Tibial artery (tissue), 4 donors: Measurements from ENCODE around the gene IGSF3.

Experiments used
- DNase-seq, 2 donors: peaks; one replicate each; pipeline ENCODE4 v3.0.0-alpha.2; 2019
- H3K27ac ChIP-seq, 2 donors: fragments of 200-600 bp; sonication (generic) in 1 of 2; 1 replicate in 1 of 2; 2 replicates in 1 of 2; pipeline ENCODE4 v1.5.1; 2018 to 2019; ENCODE audit warnings: mild to moderate bottlenecking in 1 of 2
- H3K27me3 ChIP-seq, 2 donors: fragments of 200-600 bp; sonication (generic) in 1 of 2; one replicate each; pipeline versions ENCODE4 v1.5.1 to v1.6.0; 2016 to 2019
- H3K36me3 ChIP-seq, 3 donors: fragments of 200-600 bp; sonication (generic) in 2 of 3; one replicate each; pipeline ENCODE4 v1.5.1; 2016 to 2019; ENCODE audit warnings: mild to moderate bottlenecking in 2 of 3
- H3K4me1 ChIP-seq, 4 donors: fragments of 200-600 bp; sonication (generic) in 2 of 4; 1 replicate in 3 of 4; 2 replicates in 1 of 4; pipeline ENCODE4 v1.5.1; 2016 to 2019
- H3K4me3 ChIP-seq, 2 donors: fragments of 200-600 bp; sonication (generic) in 1 of 2; 1 replicate in 1 of 2; 2 replicates in 1 of 2; pipeline ENCODE4 v1.5.1; 2018 to 2019; ENCODE audit warnings: mild to moderate bottlenecking in 2 of 2
- H3K9me3 ChIP-seq, 3 donors: fragments of 200-600 bp; sonication (generic) in 1 of 3; one replicate each; pipeline ENCODE4 v1.5.1; 2016 to 2019
- intact Hi-C: fragments of 100-400 bp; cut with DNase I; formaldehyde crosslinking; loops from one replicate; pipeline ENCODE4 v1.15.0; 2023; ENCODE audit warnings: low total_unique reads
- TF ChIP-seq, protein P1 (sequence below), 2 experiments: fragments of 200-600 bp in 1 of 2; fragments of 450-650 bp in 1 of 2; IDR thresholded peaks; one replicate each; pipeline ENCODE4 v1.5.1; 2017 to 2019; ENCODE audit warnings: antibody characterized with exemption in 2 of 2, mild to moderate bottlenecking in 1 of 2, moderate library complexity in 1 of 2

The IGSF3 gene

DNA sequence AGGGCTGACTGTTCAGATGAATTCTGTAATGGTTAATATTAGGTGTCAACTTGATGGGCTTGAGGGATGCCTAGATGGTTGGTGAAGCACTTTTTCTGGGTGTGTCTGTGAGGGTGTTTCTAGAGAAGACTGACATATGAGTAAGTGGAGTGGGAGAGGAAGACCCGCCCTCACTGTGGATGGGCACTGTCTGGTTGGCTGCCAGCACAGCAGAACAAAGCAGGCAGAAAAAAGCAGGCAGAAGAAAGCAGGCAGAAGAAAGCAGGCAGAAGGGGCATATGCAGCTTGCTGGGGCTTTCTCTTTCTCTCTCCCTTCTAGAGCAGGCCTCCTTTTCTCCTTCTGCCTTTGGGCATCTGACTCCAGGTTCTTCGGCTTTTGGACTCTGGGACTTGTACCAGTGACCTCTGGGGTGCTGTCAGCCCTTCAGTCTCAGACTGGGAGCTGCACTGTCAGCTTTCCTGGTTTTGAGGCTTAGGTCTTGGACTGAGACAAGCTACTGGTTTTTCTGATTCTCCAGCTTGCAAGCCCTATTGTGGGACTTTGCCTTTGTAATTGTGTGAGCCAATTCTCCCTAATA is 43.8 kb upstream of the IGSF3 start:
- H3K27me3 ChIP-seq = no peaks in the 10 kb centered on the region
- TF ChIP-seq, protein P1, sequence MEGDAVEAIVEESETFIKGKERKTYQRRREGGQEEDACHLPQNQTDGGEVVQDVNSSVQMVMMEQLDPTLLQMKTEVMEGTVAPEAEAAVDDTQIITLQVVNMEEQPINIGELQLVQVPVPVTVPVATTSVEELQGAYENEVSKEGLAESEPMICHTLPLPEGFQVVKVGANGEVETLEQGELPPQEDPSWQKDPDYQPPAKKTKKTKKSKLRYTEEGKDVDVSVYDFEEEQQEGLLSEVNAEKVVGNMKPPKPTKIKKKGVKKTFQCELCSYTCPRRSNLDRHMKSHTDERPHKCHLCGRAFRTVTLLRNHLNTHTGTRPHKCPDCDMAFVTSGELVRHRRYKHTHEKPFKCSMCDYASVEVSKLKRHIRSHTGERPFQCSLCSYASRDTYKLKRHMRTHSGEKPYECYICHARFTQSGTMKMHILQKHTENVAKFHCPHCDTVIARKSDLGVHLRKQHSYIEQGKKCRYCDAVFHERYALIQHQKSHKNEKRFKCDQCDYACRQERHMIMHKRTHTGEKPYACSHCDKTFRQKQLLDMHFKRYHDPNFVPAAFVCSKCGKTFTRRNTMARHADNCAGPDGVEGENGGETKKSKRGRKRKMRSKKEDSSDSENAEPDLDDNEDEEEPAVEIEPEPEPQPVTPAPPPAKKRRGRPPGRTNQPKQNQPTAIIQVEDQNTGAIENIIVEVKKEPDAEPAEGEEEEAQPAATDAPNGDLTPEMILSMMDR (IDR thresholded peaks at IDR 0.05) = no peak
- H3K36me3 ChIP-seq = no peaks in the 10 kb centered on the region
- no peak overlapping the region for H3K4me3 ChIP-seq
- intact Hi-C loops = no loop called here
- no peak for DNase-seq
- peaks cover 0 to 7% (median 3%) of the 10 kb centered on the region in 4 donors for H3K4me1 ChIP-seq
- no peak overlapping the region for H3K27ac ChIP-seq
- no peaks in the 10 kb centered on the region for H3K9me3 ChIP-seq

DNA sequence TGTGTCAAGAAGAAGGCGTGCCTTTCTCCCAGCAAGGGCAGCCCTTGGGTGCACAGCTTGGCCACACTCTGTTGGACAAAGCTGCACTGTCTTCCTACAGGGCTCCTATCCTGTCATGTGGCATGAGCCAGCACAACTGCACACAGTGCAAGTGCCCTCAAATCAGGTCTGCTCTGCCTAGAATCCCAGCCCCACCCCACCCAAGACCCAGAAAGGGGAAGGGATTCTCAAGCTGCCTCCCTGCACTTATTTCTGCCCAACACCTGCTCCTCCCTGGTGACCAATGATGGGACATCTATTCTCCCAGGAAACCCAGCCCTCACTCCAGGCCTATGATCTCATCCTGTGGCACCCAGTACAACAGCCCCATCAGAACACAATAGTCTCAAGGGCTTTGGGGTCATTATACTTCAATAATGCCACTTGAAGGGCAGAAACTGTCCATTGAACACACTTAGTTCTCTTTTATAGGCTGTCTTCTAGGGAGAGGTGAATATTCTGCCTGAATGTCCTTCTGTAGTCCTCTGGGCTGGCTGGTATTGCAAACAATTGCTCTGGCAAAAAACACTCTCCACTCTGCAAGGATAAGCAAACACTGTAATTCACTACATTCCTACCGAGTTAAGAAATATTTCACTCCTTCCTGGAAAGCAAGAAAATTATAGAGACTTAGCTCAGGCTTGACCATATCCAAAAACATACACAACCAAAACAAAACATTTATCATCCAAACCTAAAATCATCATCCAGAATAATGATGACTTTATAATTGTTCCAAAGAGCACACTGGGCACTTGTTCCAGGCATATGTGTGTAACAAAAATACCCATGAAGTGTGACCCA is 43.1 kb upstream of the IGSF3 start:
- no peaks in the 10 kb centered on the region for H3K36me3 ChIP-seq
- intact Hi-C loops = no loop called here

DNA sequence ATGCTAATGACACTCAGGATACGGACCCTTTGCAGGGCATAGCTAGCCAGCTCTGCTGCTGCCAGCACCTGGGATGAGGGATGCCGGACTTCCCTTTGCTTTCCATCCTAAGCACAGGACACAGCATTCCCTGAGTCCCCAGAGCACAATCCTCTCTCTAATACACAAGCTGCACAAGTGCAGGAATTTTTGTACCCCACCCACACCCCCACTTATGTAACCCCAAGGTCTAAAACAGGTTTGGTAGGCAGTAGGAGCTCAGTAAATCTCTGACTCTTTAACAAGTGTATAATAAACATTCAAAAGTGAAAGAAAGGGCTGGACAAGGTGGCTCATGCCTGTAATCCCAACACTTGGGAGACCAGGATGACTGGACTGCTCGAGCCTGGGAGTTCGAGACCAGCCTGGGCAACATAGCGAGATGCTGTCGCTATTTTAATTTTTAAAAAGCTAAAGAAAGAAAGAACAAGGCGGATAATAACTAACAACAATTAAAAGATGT is 42.2 kb upstream of the IGSF3 start:
- intact Hi-C loops = no loop called here
- no peaks in the 10 kb centered on the region for H3K36me3 ChIP-seq
- H3K27ac ChIP-seq = no peak overlapping the region
- no peak for DNase-seq
- peaks cover 0 to 7% (median 3%) of the 10 kb centered on the region in 4 donors for H3K4me1 ChIP-seq
- H3K9me3 ChIP-seq = no peaks in the 10 kb centered on the region
- no peak overlapping the region for H3K4me3 ChIP-seq
- TF ChIP-seq, protein P1 (IDR thresholded peaks at IDR 0.05) = no peak
- H3K27me3 ChIP-seq = no peaks in the 10 kb centered on the region

More for the DNA sequence above, 43.1 kb upstream of the IGSF3 start:
- Histone ChIP-seq H3K9me3 (no peaks in the 10 kb centered on the region), H3K4me3 (no peak overlapping the region), H3K27me3 (no peaks in the 10 kb centered on the region), H3K27ac (no peak overlapping the region), H3K4me1 (peaks cover 0 to 7% (median 3%) of the 10 kb centered on the region in 4 donors)
- TF ChIP-seq, protein P1 (IDR thresholded peaks at IDR 0.05) = no peak
- no peak for DNase-seq

DNA sequence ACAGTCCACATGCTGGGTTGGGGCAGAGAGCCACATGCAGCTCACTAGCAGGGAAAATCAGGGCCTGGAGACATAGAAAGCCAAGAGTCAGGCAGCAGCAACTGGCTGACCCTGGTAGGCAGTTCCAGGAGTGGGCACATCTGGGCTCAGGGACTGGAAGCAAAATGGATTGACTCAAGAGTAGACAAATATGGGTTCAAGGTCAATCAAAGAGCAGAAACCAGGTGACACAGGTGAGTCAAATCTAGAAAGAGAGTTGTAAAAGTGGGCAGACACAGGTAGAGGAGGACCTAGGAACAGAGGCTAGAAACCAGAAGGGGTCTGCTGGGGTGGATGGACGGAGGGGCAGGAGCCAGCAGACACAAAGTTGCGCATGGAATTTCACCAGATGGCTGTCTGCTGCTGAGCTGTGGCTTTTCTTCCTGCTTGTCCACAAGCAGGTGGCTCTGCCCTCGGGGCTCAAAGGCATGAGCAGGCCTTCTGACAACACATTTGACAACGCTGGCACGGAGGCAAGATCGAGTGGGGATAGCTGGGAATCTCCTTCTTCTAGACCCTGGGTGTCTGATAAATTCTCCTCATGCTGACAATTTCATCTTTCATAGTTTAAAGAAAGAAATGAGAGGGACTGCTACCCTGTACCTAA is 40.8 kb upstream of the IGSF3 start:
- Histone ChIP-seq H3K27ac (no peak overlapping the region), H3K4me3 (no peak overlapping the region), H3K9me3 (no peaks in the 10 kb centered on the region), H3K27me3 (no peaks in the 10 kb centered on the region), H3K4me1 (peaks cover 0 to 7% (median 3%) of the 10 kb centered on the region in 4 donors), H3K36me3 (no peaks in the 10 kb centered on the region)
- intact Hi-C loops = no loop called here
- TF ChIP-seq, protein P1 (IDR thresholded peaks at IDR 0.05) = no peak
- no peak for DNase-seq

DNA sequence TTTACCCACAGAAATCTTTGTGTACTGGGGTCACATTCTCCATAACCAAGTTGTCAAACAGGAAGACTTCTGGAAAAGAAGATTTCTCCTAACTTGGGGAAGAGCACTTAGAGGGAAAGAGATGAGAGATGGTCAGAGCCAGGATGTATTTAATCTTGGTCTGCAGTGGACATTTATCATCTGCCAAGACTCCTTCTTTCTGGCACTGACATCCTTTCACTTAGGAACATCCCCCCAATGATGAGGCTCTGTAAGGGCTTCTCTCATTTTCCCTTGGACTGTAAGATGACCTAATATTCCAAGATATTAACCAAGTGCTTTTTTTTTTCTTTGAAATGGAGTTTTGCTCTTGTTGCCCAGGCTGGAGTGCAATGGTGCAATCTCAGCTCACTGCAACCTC is 39.3 kb upstream of the IGSF3 start:
- intact Hi-C loops = no loop called here
- DNase-seq = no peak
- no peaks in the 10 kb centered on the region for H3K27me3 ChIP-seq
- H3K4me1 ChIP-seq = peaks cover 0 to 7% (median 3%) of the 10 kb centered on the region in 4 donors
- no peak overlapping the region for H3K27ac ChIP-seq
- H3K9me3 ChIP-seq = no peaks in the 10 kb centered on the region
- H3K36me3 ChIP-seq = no peaks in the 10 kb centered on the region
- H3K4me3 ChIP-seq = no peak overlapping the region
- TF ChIP-seq, protein P1 (IDR thresholded peaks at IDR 0.05) = no peak
